Mesothelial cell of epicardium (in vitro differentiated cells): ENCODE measurements around the gene CFAP45. TPM values are rescaled to one million over a fixed set of nuclear protein-coding genes. Genes with fewer than 3 reads are reported as not detected.

Source experiments
- DNase-seq, 2 experiments: peaks; one replicate each; pipeline ENCODE4 v3.0.0; 2021; ENCODE audit warnings: low spot score in 2 of 2; ENCODE audit not compliant: unreplicated experiment in 2 of 2
- H3K27ac Mint-ChIP-seq: 2 replicates; pipeline ENCODE4 v1.8.0; 2021; ENCODE audit warnings: mixed read lengths
- H3K27me3 Mint-ChIP-seq: 2 replicates; pipeline ENCODE4 v1.8.0; 2021; ENCODE audit warnings: low read depth, mixed read lengths
- H3K36me3 Mint-ChIP-seq: 2 replicates; pipeline ENCODE4 v1.8.0; 2021; ENCODE audit warnings: mixed read lengths
- H3K4me1 Mint-ChIP-seq: 2 replicates; pipeline ENCODE4 v1.8.0; 2021; ENCODE audit warnings: mixed read lengths
- H3K4me3 Mint-ChIP-seq: 2 replicates; pipeline ENCODE4 v1.8.0; 2021; ENCODE audit warnings: mild to moderate bottlenecking, moderate library complexity, mixed read lengths
- H3K9me3 Mint-ChIP-seq: 2 replicates; pipeline ENCODE4 v1.8.0; 2021; ENCODE audit warnings: mixed read lengths
- CTCF ChIP-seq: fragments of 200-600 bp; sonication (generic); IDR thresholded peaks from one replicate; pipeline ENCODE4 v1.5.0; 2021; ENCODE audit warnings: antibody characterized with exemption; ENCODE audit not compliant: unreplicated experiment
- total RNA-seq: library from RNA; stranded (reverse); gene quantifications from 3 replicates; pipeline ENCODE4 v1.2.1, GENCODE V29; 2021

CFAP45 gene
- total RNA-seq, 1 donor from 2014 or later: 0.20 TPM

DNA sequence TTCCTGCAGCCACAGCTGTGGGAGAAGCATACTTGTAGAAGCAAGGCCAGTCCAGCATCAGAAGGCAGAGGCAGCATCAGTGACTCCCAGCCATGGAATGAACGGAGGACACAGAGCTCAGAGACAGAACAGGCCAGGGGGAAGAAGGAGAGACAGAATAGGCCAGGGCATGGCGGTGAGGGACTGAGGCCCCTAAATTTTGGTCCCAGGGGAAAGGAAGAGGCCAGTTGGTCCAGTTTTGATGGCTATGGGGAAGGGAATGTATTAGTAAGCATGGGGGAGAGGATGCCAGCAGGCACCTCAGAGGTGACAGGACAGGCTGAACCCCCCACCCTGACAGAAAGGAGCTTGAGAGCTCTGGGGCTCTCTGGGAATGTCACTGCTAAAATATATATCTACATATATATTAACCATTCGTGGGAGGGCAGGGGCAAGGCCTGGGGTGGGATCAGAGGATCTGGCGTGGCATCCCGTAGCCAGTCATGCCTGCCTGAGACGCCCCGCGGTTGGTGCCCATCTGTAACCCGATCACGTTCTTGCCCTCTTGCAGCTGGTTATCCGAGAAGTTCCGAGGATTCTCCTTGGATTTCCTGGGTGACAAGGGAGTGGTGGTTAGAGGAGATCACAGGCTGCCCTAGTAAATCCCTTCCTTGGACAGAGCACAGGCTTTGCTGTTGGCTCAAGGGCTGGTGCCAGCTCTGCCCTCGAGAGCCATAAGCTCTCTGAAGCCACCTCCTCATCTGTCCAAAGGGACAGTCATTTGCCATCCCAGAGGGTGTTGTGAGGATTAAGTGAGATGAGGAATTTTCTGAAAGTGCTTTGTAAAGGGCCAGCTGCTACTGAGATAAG, 18.6 kb upstream of the CFAP45 start:
- Mint-ChIP-seq H3K4me3 (no peak overlapping the region), H3K27me3 (no peaks in the 10 kb centered on the region), H3K27ac (no peak overlapping the region), H3K9me3 (no peaks in the 10 kb centered on the region), H3K36me3 (peaks cover 16% of the 10 kb centered on the region), H3K4me1 (peaks cover 48% of the 10 kb centered on the region)
- no peak for TF ChIP-seq CTCF
- no peak for DNase-seq

DNA sequence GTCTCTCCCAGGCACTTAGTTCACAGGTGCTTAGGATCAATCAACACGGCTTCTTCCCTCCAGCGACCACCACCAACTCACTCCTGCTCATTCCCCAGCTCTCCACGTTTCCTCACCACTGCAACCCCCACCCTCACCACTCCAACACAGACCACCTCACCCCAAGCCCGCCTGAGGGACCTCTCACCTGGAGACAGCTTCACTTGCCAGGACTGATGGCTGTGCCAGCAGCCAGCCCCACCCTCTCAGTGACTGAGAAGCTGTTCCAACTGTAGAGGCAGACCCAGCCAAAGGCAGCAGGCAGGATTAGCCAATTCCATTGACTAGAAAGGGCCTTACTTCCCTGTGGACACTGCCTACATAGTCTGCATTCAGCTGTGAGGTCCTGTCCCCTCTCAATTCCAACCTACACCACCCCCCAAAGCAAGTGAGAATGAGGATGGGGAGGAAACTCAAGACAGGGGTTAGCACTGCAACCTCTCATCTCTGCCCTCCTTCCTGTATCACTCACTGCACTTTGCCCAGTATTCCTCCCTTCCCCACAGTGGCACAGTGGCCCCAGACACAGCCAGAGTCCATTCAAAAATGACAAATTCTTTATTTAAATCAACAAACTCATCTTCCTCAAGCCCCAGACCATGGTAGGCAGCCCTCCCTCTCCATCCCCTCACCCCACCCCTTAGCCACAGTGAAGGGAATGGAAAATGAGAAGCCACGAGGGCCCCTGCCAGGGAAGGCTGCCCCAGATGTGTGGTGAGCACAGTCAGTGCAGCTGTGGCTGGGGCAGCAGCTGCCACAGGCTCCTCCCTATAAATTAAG, 17.8 kb upstream of the CFAP45 start:
- H3K4me3 Mint-ChIP-seq: no peak overlapping the region
- H3K27ac Mint-ChIP-seq: peak overlapping the region; percentile 13
- peaks cover 47% of the 10 kb centered on the region for H3K4me1 Mint-ChIP-seq
- no peak for TF ChIP-seq CTCF
- no peaks in the 10 kb centered on the region for H3K27me3 Mint-ChIP-seq
- no peak for DNase-seq
- H3K9me3 Mint-ChIP-seq: no peaks in the 10 kb centered on the region
- peaks cover 16% of the 10 kb centered on the region for H3K36me3 Mint-ChIP-seq

DNA sequence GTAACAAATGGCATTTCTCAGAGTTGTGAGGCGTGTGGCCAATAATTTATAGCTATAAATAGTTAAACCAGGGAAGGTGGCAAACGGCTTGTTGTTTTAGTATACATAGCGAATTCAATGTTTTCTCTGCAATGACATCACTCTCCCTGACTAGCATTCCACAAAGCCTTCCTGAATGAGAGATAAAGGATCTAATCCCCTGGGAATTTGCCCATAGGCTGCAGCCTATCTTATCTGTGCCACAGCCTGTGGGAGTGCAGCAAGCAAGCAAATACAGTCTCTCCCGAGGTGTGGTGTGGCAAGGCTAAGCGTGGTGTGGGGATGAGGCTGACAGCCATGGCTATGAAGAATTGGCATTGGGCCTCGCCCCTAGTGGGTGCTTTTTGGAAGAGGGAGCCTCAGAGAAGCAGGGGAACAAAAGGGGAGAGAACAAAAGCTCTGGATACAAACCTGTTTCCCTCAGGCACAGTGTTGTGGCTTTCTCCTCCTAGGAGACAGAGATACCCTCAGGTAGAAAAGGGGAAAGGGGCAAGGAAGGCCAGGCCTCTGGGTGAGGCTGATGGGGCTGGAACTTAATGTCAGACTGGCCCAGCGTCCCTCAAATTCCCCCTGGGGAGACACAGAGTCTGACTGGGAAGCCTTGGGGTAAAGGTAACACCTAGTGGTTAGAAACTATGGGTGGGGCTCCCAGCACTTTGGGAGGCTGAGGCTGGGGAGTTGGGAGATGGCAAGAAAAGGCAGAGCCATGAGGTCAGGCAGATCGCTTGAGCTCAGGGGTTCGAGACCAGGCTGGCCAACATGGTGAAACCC, 16.5 kb upstream of the CFAP45 start:
- no peak for DNase-seq
- Mint-ChIP-seq H3K27ac (peak overlapping the region; percentile 81), H3K36me3 (peaks cover 16% of the 10 kb centered on the region), H3K27me3 (no peaks in the 10 kb centered on the region), H3K4me3 (no peak overlapping the region), H3K4me1 (peaks cover 42% of the 10 kb centered on the region), H3K9me3 (no peaks in the 10 kb centered on the region)
- TF ChIP-seq CTCF: no peak

GRCh38 chr1:159915571-159916241, 15.7 kb upstream of the CFAP45 start:
- no peaks in the 10 kb centered on the region for H3K27me3 Mint-ChIP-seq
- peaks cover 16% of the 10 kb centered on the region for H3K36me3 Mint-ChIP-seq
- H3K27ac Mint-ChIP-seq: peak overlapping the region; percentile 72
- H3K9me3 Mint-ChIP-seq: no peaks in the 10 kb centered on the region
- peaks cover 46% of the 10 kb centered on the region for H3K4me1 Mint-ChIP-seq
- no peak for TF ChIP-seq CTCF
- no peak for DNase-seq
- H3K4me3 Mint-ChIP-seq: no peak overlapping the region
